ENCODE measurements around the gene TRIB2. TPM values are rescaled to one million over a fixed set of nuclear protein-coding genes. Genes with fewer than 3 reads are reported as not detected.

TRIB2 gene
- total RNA-seq, 4 donors from 2014 or later = 182 to 554 (median 315) TPM

DNA sequence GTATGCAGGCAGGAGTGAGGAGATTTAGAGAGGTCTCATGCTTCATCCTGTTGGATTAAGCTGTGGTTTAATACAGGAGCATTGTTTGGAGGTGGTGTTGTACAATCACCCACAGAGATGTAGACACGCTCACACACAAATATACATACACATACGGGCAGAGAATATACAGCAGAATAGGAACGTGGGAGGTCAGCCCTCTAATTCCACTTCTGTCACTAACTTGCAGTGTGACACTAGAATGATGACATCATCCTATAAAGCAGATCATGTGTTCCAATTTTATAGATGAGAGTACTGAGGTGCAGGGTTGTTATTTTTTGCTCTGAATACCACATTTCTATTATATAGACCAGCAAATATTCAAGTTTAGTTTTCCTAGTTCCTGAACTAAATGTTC lies 54.4 kb downstream of the TRIB2 start:
- Histone ChIP-seq H3K27me3 (no peaks in the 10 kb centered on the region), H3K27ac (no peak overlapping the region), H3K4me3 (no peak overlapping the region), H3K9me3 (peaks cover 0 to 4% (median 0%) of the 10 kb centered on the region in 4 donors), H3K36me3 (no peaks in the 10 kb centered on the region), H3K4me1 (no peaks in the 10 kb centered on the region)
- DNase-seq (ENCODE audit: low spot score in 2 of 2) = no peak
- TF ChIP-seq, protein P1, sequence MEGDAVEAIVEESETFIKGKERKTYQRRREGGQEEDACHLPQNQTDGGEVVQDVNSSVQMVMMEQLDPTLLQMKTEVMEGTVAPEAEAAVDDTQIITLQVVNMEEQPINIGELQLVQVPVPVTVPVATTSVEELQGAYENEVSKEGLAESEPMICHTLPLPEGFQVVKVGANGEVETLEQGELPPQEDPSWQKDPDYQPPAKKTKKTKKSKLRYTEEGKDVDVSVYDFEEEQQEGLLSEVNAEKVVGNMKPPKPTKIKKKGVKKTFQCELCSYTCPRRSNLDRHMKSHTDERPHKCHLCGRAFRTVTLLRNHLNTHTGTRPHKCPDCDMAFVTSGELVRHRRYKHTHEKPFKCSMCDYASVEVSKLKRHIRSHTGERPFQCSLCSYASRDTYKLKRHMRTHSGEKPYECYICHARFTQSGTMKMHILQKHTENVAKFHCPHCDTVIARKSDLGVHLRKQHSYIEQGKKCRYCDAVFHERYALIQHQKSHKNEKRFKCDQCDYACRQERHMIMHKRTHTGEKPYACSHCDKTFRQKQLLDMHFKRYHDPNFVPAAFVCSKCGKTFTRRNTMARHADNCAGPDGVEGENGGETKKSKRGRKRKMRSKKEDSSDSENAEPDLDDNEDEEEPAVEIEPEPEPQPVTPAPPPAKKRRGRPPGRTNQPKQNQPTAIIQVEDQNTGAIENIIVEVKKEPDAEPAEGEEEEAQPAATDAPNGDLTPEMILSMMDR (IDR thresholded peaks at IDR 0.05) = no peak
- TF ChIP-seq POLR2A (IDR thresholded peaks at IDR 0.05) (no peak), EP300 (IDR thresholded peaks at IDR 0.05) (no peak)
- 81 to 82% methylated on average over 3 of the region's 3 CpGs for WGBS, 2 donors

- peaks cover 0 to 4% (median 0%) of the 10 kb centered on the region in 4 donors for H3K9me3 ChIP-seq
- no peak overlapping the region for H3K27ac ChIP-seq
- no peak for TF ChIP-seq POLR2A (IDR thresholded peaks at IDR 0.05)
- TF ChIP-seq, protein P1 (IDR thresholded peaks at IDR 0.05) = no peak
- TF ChIP-seq EP300 (IDR thresholded peaks at IDR 0.05) = no peak
- peaks cover 0 to 3% (median 0%) of the 10 kb centered on the region in 4 donors for H3K4me1 ChIP-seq
- no peaks in the 10 kb centered on the region for H3K36me3 ChIP-seq
- H3K27me3 ChIP-seq = no peaks in the 10 kb centered on the region
- no peak overlapping the region for H3K4me3 ChIP-seq
- 49 to 59% methylated on average over 3 of the region's 3 CpGs for WGBS, 2 donors
- DNase-seq (ENCODE audit: low spot score in 2 of 2) = no peak
Observed at GRCh38 chr2:12773586-12774394, 57.1 kb downstream of the TRIB2 start.

- H3K9me3 ChIP-seq = peaks cover 0 to 4% (median 0%) of the 10 kb centered on the region in 4 donors
- WGBS, 2 donors = 50 to 76% methylated on average over 1 of the region's 1 CpG
- H3K36me3 ChIP-seq = no peaks in the 10 kb centered on the region
- TF ChIP-seq, protein P1 (IDR thresholded peaks at IDR 0.05) = no peak
- TF ChIP-seq POLR2A (IDR thresholded peaks at IDR 0.05) (no peak), EP300 (IDR thresholded peaks at IDR 0.05) (no peak)
- H3K27me3 ChIP-seq = no peaks in the 10 kb centered on the region
- peaks cover 0 to 3% (median 0%) of the 10 kb centered on the region in 4 donors for H3K4me1 ChIP-seq
- H3K27ac ChIP-seq = no peak overlapping the region
- no peak overlapping the region for H3K4me3 ChIP-seq
- no peak for DNase-seq (ENCODE audit: low spot score in 2 of 2)
Observed at GRCh38 chr2:12774395-12774727, 57.6 kb downstream of the TRIB2 start.

- no peak overlapping the region for H3K4me3 ChIP-seq
- H3K36me3 ChIP-seq = no peaks in the 10 kb centered on the region
- H3K27me3 ChIP-seq = no peaks in the 10 kb centered on the region
- DNase-seq (ENCODE audit: low spot score in 2 of 2) = no peak
- TF ChIP-seq EP300 (IDR thresholded peaks at IDR 0.05) = no peak
- TF ChIP-seq, protein P1 (IDR thresholded peaks at IDR 0.05) = no peak
- TF ChIP-seq POLR2A (IDR thresholded peaks at IDR 0.05) = no peak
- 38 to 58% methylated on average over 1 of the region's 1 CpG for WGBS, 2 donors
- H3K9me3 ChIP-seq = peaks cover 0 to 4% (median 0%) of the 10 kb centered on the region in 4 donors
- peaks cover 0 to 3% (median 0%) of the 10 kb centered on the region in 4 donors for H3K4me1 ChIP-seq
- peak overlapping the region in 2 of 4 donors; percentile 26 to 46 for H3K27ac ChIP-seq
Observed at GRCh38 chr2:12776521-12776961, 59.8 kb downstream of the TRIB2 start.

GRCh38 chr2:12778369-12778768 lies 61.6 kb downstream of the TRIB2 start:
- Histone ChIP-seq H3K9me3 (peaks cover 0 to 4% (median 0%) of the 10 kb centered on the region in 4 donors), H3K36me3 (no peaks in the 10 kb centered on the region), H3K27me3 (no peaks in the 10 kb centered on the region), H3K4me3 (no peak overlapping the region), H3K27ac (peak overlapping the region in 2 of 4 donors; percentile 26 to 46), H3K4me1 (peaks cover 0 to 3% (median 0%) of the 10 kb centered on the region in 4 donors)
- 45 to 56% methylated on average over 6 of the region's 6 CpGs for WGBS, 2 donors
- TF ChIP-seq EP300 (IDR thresholded peaks at IDR 0.05) = peak in 1 of 2 donors; percentile 37
- TF ChIP-seq, protein P1 (IDR thresholded peaks at IDR 0.05) = no peak
- no peak for DNase-seq (ENCODE audit: low spot score in 2 of 2)

All from tibial nerve (tissue), 4 donors.